ENCODE data around the gene LRFN4.

Gene LRFN4

DNA sequence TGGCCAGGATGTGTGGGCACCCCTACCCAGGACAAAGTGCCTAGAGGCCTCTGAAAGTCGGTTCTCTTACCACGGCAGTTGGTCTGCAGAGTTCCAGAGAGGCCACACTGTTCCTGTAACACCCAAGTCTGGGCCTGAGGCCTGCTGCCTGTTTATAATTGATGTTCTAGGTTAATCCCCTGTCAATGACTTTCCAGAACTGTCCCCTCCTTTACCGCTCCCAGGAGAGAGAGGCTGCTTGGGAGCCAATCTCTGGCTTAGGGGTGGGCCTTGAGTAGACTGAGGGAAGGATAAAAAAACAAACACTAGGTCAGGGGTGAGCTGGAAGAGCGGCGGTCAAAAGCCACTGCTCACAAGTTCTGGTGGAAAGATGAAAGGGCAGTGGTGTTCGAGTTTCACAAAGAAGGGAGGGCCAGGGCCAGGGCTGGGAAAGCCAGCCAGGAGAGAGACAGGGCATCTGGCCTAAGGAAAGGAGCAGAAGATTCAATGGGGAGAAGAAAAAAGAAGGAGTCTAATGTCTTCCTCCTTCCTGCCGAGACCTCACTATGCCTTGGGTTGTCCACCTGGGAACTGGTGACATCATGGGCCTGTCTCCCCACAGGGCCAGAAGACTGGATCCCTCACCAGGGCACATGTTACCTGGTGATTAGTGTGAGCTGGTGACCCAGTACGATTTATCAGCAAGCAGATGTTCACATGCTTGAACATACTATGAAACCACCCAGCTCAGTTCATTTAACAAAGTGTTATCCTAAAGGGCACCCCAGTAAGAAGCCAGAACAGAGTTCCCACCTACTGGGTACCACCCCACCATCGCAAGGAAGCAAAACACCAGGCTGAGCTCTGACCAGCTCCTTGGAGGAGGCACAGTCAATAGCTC lies 51.1 kb downstream of the LRFN4 start:
- no peak for DNase-seq (ENCODE audit: low read depth)
- in situ Hi-C loops (cut with HindIII; ENCODE audit: low sequenced_read_pairs) = no loop called here
- TF ChIP-seq, protein P1, sequence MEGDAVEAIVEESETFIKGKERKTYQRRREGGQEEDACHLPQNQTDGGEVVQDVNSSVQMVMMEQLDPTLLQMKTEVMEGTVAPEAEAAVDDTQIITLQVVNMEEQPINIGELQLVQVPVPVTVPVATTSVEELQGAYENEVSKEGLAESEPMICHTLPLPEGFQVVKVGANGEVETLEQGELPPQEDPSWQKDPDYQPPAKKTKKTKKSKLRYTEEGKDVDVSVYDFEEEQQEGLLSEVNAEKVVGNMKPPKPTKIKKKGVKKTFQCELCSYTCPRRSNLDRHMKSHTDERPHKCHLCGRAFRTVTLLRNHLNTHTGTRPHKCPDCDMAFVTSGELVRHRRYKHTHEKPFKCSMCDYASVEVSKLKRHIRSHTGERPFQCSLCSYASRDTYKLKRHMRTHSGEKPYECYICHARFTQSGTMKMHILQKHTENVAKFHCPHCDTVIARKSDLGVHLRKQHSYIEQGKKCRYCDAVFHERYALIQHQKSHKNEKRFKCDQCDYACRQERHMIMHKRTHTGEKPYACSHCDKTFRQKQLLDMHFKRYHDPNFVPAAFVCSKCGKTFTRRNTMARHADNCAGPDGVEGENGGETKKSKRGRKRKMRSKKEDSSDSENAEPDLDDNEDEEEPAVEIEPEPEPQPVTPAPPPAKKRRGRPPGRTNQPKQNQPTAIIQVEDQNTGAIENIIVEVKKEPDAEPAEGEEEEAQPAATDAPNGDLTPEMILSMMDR (IDR thresholded peaks at IDR 0.05; ENCODE audit: low read depth, low read length, missing control alignments) = no peak
- H3K4me3 ChIP-seq (ENCODE audit: low read depth, low read length) = no peak overlapping the region

DNA sequence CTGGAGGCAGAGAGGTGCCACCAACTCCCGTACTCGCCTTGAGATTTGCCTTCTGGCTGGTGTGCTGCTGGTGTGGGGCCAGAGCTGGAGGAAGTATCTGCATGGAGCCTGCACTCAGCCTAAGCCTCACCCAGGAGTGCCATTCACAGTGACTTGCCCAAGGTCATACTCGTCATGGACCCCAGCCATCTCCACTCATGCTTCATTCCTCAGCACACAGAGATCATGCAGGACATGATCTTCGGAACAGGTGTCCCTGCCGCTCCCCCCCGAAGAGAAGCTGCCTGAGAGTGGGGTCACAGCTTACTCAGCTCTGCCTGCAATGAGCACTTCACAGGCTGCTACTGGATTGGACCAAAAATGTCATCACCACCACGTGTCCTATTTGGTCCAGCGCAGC lies 52.3 kb downstream of the LRFN4 start:
- TF ChIP-seq, protein P1 (IDR thresholded peaks at IDR 0.05; ENCODE audit: low read depth, low read length, missing control alignments) = no peak
- no peak for DNase-seq (ENCODE audit: low read depth)
- H3K4me3 ChIP-seq (ENCODE audit: low read depth, low read length) = no peak overlapping the region
- in situ Hi-C loops (cut with HindIII; ENCODE audit: low sequenced_read_pairs) = no loop called here

DNA sequence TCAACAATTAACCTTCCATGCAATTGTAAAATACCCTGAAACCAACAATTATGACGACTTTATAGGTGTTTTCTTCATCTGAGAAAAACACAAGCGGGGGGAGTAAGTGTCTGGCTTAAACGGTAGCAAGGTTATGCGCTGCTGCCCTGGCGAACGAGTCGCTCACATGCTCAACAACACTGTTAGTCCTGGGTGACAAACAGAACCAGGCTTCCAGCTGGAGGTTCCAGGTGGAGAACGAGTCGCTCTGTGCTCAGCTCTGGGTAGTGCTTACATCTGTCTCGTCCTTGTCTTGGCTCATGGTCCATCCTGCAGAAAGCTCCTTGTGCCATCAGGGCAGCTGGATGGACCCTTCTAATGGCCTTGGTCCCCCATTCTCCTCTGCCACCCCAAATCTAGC lies 53.2 kb downstream of the LRFN4 start:
- TF ChIP-seq, protein P1 (IDR thresholded peaks at IDR 0.05; ENCODE audit: low read depth, low read length, missing control alignments) = no peak
- in situ Hi-C loops (cut with HindIII; ENCODE audit: low sequenced_read_pairs) = no loop called here
- H3K4me3 ChIP-seq (ENCODE audit: low read depth, low read length) = no peak overlapping the region
- DNase-seq (ENCODE audit: low read depth) = no peak
